Vagina (tissue), 2 donors: Measurements from ENCODE around the gene UST.

Source experiments
- CTCF ChIP-seq, 3 experiments: fragments of 450-650 bp in 2 of 3; fragments of 200-600 bp in 1 of 3; sonication (generic) in 1 of 3; IDR thresholded peaks; one replicate each; pipeline ENCODE4 v1.5.1; 2017 to 2019; ENCODE audit warnings: antibody characterized with exemption in 3 of 3, mild to moderate bottlenecking in 2 of 3, moderate library complexity in 2 of 3
- POLR2A ChIP-seq, 2 donors: fragments of 450-650 bp; IDR thresholded peaks; one replicate each; pipeline ENCODE4 v1.6.1; 2017; ENCODE audit warnings: antibody characterized with exemption in 2 of 2, mild to moderate bottlenecking in 2 of 2, moderate library complexity in 2 of 2
- POLR2AphosphoS5 ChIP-seq, 2 donors: sonication (generic); formaldehyde crosslinking; IDR thresholded peaks; one replicate each; pipeline ENCODE4 v1.9.0; 2017; ENCODE audit warnings: antibody characterized with exemption in 2 of 2, mild to moderate bottlenecking in 2 of 2, low read depth in 1 of 2; ENCODE audit not compliant: insufficient read depth in 1 of 2

- TF ChIP-seq CTCF (IDR thresholded peaks at IDR 0.05) (no peak), POLR2AphosphoS5 (IDR thresholded peaks at IDR 0.05; ENCODE audit: insufficient read depth in 1 of 2, low read depth in 1 of 2) (no peak), POLR2A (IDR thresholded peaks at IDR 0.05) (no peak)
These were observed 266.9 kb downstream of the UST start for GRCh38 chr6:149013586-149014344.
